CD14-positive monocyte (primary cell): ENCODE measurements around the gene LRRC47. TPM values are rescaled to one million over a fixed set of nuclear protein-coding genes. Genes with fewer than 3 reads are reported as not detected.
A peak's percentile ranks its signal among the peaks of the same experiment; 100 is the strongest.

Experiments used
- DNase-seq, 3 donors: peaks; one replicate each; pipeline ENCODE4 v3.0.0-alpha.2; 2011 to 2022
- H2AFZ ChIP-seq: 2 replicates; pipeline ENCODE4 v1.6.0; 2012; ENCODE audit warnings: mild to moderate bottlenecking, low read depth, low read length, inconsistent platforms; ENCODE audit not compliant: insufficient read depth, poor library complexity, severe bottlenecking
- H3K27ac ChIP-seq, 2 donors: 1 replicate in 1 of 2; 2 replicates in 1 of 2; pipeline ENCODE4 v1.5.1; 2012 to 2013; ENCODE audit warnings: low read length in 2 of 2, control low read depth in 1 of 2, inconsistent platforms in 1 of 2, low read depth in 1 of 2, mild to moderate bottlenecking in 1 of 2
- H3K27me3 ChIP-seq, 2 donors: one replicate each; pipeline versions ENCODE4 v1.6.0 to v1.6.1; 2011 to 2013; ENCODE audit warnings: low read length in 2 of 2; ENCODE audit not compliant: control insufficient read depth in 2 of 2, insufficient read depth in 2 of 2
- H3K36me3 ChIP-seq, 2 donors: replicated peaks in 1 of 2; 1 replicate in 1 of 2; 2 replicates in 1 of 2; pipeline versions ENCODE4 v1.5.1 to v1.6.1; 2012 to 2013; ENCODE audit warnings: low read length in 2 of 2, control low read depth in 1 of 2, inconsistent platforms in 1 of 2, mild to moderate bottlenecking in 1 of 2; ENCODE audit not compliant: insufficient read depth in 2 of 2, control insufficient read depth in 1 of 2
- H3K4me1 ChIP-seq, 2 donors: 1 replicate in 1 of 2; 2 replicates in 1 of 2; pipeline versions ENCODE4 v1.5.1 to v1.6.1; 2012 to 2013; ENCODE audit warnings: low read length in 2 of 2, control low read depth in 1 of 2, inconsistent platforms in 1 of 2, mild to moderate bottlenecking in 1 of 2, moderate library complexity in 1 of 2; ENCODE audit not compliant: insufficient read depth in 2 of 2, control insufficient read depth in 1 of 2
- H3K4me2 ChIP-seq: replicated peaks from 2 replicates; pipeline ENCODE3; 2012; ENCODE audit warnings: low read length, moderate library complexity, mild to moderate bottlenecking; ENCODE audit not compliant: poor library complexity, severe bottlenecking; ENCODE audit errors: extremely low read depth
- H3K4me3 ChIP-seq, 3 experiments: fragments of 200-600 bp in 1 of 3; sonication (generic) in 1 of 3; replicated peaks in 1 of 3; 1 replicate in 2 of 3; 2 replicates in 1 of 3; pipeline ENCODE4 v1.5.1; 2011 to 2013; ENCODE audit warnings: low read length in 3 of 3, mild to moderate bottlenecking in 3 of 3, control low read depth in 2 of 3, low read depth in 2 of 3, inconsistent platforms in 1 of 3, moderate library complexity in 1 of 3
- H3K79me2 ChIP-seq: 2 replicates; pipeline ENCODE4 v1.6.0; 2012; ENCODE audit warnings: mild to moderate bottlenecking, control low read depth, inconsistent platforms, low read length, moderate library complexity; ENCODE audit not compliant: insufficient read depth
- H3K9ac ChIP-seq: 2 replicates; pipeline ENCODE4 v1.6.0; 2017; ENCODE audit warnings: low read length, mild to moderate bottlenecking; ENCODE audit not compliant: insufficient read depth, poor library complexity, severe bottlenecking
- H3K9me3 ChIP-seq, 2 donors: replicated peaks in 1 of 2; 1 replicate in 1 of 2; 2 replicates in 1 of 2; pipeline versions ENCODE4 v1.5.1 to v1.6.1; 2012 to 2013; ENCODE audit warnings: low read length in 2 of 2, control low read depth in 1 of 2; ENCODE audit not compliant: control insufficient read depth in 1 of 2, insufficient read depth in 1 of 2
- H4K20me1 ChIP-seq: 2 replicates; pipeline ENCODE4 v1.6.0; 2012; ENCODE audit warnings: mild to moderate bottlenecking, low read length, control low read depth, moderate library complexity; ENCODE audit not compliant: insufficient read depth
- H3K27ac Mint-ChIP-seq, 7 donors: one replicate each; pipeline ENCODE4 v1.8.0; 2020; ENCODE audit warnings: mild to moderate bottlenecking in 7 of 7, mixed read lengths in 7 of 7, moderate library complexity in 6 of 7, inconsistent platforms in 2 of 7
- H3K27me3 Mint-ChIP-seq, 3 donors: one replicate each; pipeline ENCODE4 v1.8.0; 2021 to 2022; ENCODE audit warnings: low read depth in 3 of 3, mild to moderate bottlenecking in 3 of 3, mixed read lengths in 3 of 3, moderate library complexity in 3 of 3, inconsistent platforms in 1 of 3
- H3K36me3 Mint-ChIP-seq, 2 donors: one replicate each; pipeline ENCODE4 v1.8.0; 2020; ENCODE audit warnings: mixed read lengths in 2 of 2, inconsistent platforms in 1 of 2, mild to moderate bottlenecking in 1 of 2
- H3K4me1 Mint-ChIP-seq: one replicate; pipeline ENCODE4 v1.8.0; 2020; ENCODE audit warnings: mild to moderate bottlenecking, mixed read lengths
- H3K4me3 Mint-ChIP-seq, 2 donors: one replicate each; pipeline ENCODE4 v1.8.0; 2020; ENCODE audit warnings: mild to moderate bottlenecking in 2 of 2, mixed read lengths in 2 of 2, moderate library complexity in 1 of 2
- H3K9me3 Mint-ChIP-seq, 7 donors: one replicate each; pipeline ENCODE4 v1.8.0; 2020 to 2022; ENCODE audit warnings: mixed read lengths in 7 of 7, mild to moderate bottlenecking in 6 of 7, moderate library complexity in 6 of 7, inconsistent platforms in 2 of 7
- WGBS: methylation state at CpG from one replicate; pipeline ENCODE4 v1.1.5; 2013; ENCODE audit warnings: missing lambda C conversion rate; ENCODE audit not compliant: insufficient coverage; 5-methylcytosine and 5-hydroxymethylcytosine counted together
- intact Hi-C, 2 donors: fragments of 100-400 bp; cut with micrococcal nuclease; formaldehyde crosslinking; loops; one replicate each; pipeline versions ENCODE4 v1.15.0 to v1.15.1; 2023
- polyA plus RNA-seq, 3 donors: library from polyadenylated mRNA; depleted of rRNA in 1 of 3; unstranded in 2 of 3; stranded (reverse) in 1 of 3; fragments of 300-500 nt in 2 of 3; fragments of >200 nt in 1 of 3; fragmentation: Illumina TruSeq in 2 of 3; gene quantifications; 1 replicate in 2 of 3; 2 replicates in 1 of 3; pipeline ENCODE4 v1.2.3, GENCODE V29; 2012 to 2021
- TF ChIP-seq, protein P1 (sequence below): fragments of 200-600 bp; IDR thresholded peaks from one replicate; pipeline ENCODE4 v1.8.0; 2022; ENCODE audit warnings: antibody characterized with exemption, mild to moderate bottlenecking

The LRRC47 gene
- polyA plus RNA-seq, 3 donors: 17.8 to 24.8 (median 18.0) TPM

DNA sequence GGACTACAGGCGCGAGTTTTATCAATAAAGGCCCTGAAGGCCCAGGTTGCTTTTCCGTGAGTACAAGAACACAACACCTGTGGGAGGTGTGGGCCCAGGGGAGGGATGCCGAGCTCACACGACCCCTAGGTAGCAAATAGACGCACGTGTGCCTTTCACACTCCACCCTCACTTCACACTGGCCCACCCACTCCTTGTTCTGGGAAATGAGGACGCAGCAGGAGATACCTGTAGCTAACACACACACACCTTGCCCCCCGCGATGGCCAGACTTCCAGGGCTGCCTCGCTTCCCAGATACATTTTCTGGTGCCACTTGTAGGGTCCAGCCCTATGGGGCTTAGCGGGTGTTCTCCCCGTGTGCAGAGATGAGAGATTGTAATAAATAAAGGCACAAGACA lies 48.4 kb downstream of the LRRC47 start:
- WGBS: 97% methylated on average over 3 of the region's 13 CpGs
- intact Hi-C loops: no loop called here
- Mint-ChIP-seq H3K36me3 (peaks cover 0 to 2% of the 10 kb centered on the region in 2 donors), H3K27me3 (peaks cover 2 to 7% (median 7%) of the 10 kb centered on the region in 3 donors), H3K9me3 (peaks cover 0 to 3% (median 0%) of the 10 kb centered on the region in 7 donors), H3K4me3 (peak overlapping the region; percentile 78 to 85), H3K4me1 (peaks cover 37% of the 10 kb centered on the region), H3K27ac (peak overlapping the region in 3 of 7 donors; percentile 23 to 50 (median 30))
- TF ChIP-seq, protein P1, sequence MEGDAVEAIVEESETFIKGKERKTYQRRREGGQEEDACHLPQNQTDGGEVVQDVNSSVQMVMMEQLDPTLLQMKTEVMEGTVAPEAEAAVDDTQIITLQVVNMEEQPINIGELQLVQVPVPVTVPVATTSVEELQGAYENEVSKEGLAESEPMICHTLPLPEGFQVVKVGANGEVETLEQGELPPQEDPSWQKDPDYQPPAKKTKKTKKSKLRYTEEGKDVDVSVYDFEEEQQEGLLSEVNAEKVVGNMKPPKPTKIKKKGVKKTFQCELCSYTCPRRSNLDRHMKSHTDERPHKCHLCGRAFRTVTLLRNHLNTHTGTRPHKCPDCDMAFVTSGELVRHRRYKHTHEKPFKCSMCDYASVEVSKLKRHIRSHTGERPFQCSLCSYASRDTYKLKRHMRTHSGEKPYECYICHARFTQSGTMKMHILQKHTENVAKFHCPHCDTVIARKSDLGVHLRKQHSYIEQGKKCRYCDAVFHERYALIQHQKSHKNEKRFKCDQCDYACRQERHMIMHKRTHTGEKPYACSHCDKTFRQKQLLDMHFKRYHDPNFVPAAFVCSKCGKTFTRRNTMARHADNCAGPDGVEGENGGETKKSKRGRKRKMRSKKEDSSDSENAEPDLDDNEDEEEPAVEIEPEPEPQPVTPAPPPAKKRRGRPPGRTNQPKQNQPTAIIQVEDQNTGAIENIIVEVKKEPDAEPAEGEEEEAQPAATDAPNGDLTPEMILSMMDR: no peak
- H2AFZ ChIP-seq: peak overlapping the region; percentile 82
- no peaks in the 10 kb centered on the region for H3K79me2 ChIP-seq
- H3K27ac ChIP-seq: no peak overlapping the region
- H3K9me3 ChIP-seq: no peaks in the 10 kb centered on the region
- no peak for DNase-seq
- H3K4me2 ChIP-seq: peak overlapping the region; percentile 89
- H3K9ac ChIP-seq: no peak overlapping the region
- no peaks in the 10 kb centered on the region for H3K27me3 ChIP-seq
- H3K4me3 ChIP-seq: peak overlapping the region in 2 of 3 experiments; percentile 42 to 83
- H3K36me3 ChIP-seq: no peaks in the 10 kb centered on the region
- H3K4me1 ChIP-seq: peaks cover 16 to 23% of the 10 kb centered on the region in 2 donors
- no peaks in the 10 kb centered on the region for H4K20me1 ChIP-seq

DNA sequence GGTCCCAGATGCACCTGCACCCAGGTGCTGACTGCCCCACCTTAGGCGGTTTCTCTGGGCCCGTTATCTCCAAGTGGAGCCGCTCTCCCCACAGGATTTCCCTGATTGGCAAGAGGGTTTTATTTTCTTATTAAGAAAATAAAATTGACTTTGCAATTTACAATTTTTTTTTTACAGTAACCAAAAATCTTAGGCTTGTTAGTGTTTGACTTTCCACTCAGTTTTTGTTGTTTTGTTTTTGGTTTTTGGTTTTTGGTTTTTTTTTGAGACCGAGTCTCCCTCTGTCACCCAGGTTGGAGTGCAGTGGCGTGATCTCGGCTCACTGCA lies 48.8 kb downstream of the LRRC47 start:
- peaks cover 0 to 3% (median 0%) of the 10 kb centered on the region in 7 donors for H3K9me3 Mint-ChIP-seq
- TF ChIP-seq, protein P1: no peak
- Histone ChIP-seq H3K79me2 (no peaks in the 10 kb centered on the region), H4K20me1 (no peaks in the 10 kb centered on the region), H3K9me3 (no peaks in the 10 kb centered on the region), H3K27me3 (no peaks in the 10 kb centered on the region), H3K4me3 (peak overlapping the region; percentile 42 to 83 (median 71)), H3K27ac (no peak overlapping the region), H2AFZ (peak overlapping the region; percentile 82), H3K9ac (peak overlapping the region; percentile 80), H3K4me2 (peak overlapping the region; percentile 89), H3K36me3 (peaks cover 2 to 4% of the 10 kb centered on the region in 2 donors), H3K4me1 (peaks cover 16 to 23% of the 10 kb centered on the region in 2 donors)
- H3K27ac Mint-ChIP-seq: no peak overlapping the region
- H3K4me3 Mint-ChIP-seq: peak overlapping the region; percentile 78 to 85
- peaks cover 37% of the 10 kb centered on the region for H3K4me1 Mint-ChIP-seq
- DNase-seq: no peak
- WGBS: no CpG with 5 or more reads among the region's 6 CpGs
- H3K27me3 Mint-ChIP-seq: peaks cover 2 to 7% (median 7%) of the 10 kb centered on the region in 3 donors
- intact Hi-C loops: no loop called here
- H3K36me3 Mint-ChIP-seq: peaks cover under 1 to 6% of the 10 kb centered on the region in 2 donors
